ENCODE data around the gene TRIM65. TPM values are rescaled to one million over a fixed set of nuclear protein-coding genes. Genes with fewer than 3 reads are reported as not detected.

The TRIM65 gene
- total and polyA plus RNA-seq, 2 of the 13 experiments (the other 11 are each of a cell fraction or from before 2014, with no cell fraction given) = 10.3 to 22.4 TPM

DNA sequence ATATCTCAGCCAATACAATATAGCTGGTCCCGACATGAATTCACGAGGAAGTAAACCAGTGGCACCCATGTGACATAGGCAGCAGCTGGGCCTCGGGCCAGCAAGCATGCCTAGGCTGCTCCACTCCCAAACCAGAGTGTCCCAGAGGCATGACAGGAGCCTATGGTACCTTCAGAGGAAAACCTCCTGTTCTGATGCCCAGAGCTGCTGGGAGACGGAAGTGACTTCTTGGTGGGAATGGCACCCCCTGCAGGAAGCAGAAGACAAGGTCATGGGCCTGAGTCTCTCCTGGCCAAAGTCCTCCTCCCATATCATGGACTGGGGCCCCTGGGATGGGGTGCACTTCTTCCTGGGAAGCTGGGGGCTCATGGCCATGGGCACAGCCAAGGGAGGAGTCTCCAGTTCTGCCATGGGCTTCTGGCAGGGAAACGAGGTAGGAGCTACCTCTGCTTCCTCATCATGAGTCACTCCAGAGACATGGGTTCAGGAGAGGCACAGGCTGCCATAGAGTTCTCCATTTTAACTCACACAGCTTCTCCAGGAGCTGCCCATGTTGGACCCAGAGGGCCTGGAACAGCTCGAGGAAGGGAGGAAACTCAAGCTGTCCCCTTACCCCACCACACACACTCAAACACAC lies 30.7 kb upstream of the TRIM65 start (continued):
- TF ChIP-seq, protein P1, sequence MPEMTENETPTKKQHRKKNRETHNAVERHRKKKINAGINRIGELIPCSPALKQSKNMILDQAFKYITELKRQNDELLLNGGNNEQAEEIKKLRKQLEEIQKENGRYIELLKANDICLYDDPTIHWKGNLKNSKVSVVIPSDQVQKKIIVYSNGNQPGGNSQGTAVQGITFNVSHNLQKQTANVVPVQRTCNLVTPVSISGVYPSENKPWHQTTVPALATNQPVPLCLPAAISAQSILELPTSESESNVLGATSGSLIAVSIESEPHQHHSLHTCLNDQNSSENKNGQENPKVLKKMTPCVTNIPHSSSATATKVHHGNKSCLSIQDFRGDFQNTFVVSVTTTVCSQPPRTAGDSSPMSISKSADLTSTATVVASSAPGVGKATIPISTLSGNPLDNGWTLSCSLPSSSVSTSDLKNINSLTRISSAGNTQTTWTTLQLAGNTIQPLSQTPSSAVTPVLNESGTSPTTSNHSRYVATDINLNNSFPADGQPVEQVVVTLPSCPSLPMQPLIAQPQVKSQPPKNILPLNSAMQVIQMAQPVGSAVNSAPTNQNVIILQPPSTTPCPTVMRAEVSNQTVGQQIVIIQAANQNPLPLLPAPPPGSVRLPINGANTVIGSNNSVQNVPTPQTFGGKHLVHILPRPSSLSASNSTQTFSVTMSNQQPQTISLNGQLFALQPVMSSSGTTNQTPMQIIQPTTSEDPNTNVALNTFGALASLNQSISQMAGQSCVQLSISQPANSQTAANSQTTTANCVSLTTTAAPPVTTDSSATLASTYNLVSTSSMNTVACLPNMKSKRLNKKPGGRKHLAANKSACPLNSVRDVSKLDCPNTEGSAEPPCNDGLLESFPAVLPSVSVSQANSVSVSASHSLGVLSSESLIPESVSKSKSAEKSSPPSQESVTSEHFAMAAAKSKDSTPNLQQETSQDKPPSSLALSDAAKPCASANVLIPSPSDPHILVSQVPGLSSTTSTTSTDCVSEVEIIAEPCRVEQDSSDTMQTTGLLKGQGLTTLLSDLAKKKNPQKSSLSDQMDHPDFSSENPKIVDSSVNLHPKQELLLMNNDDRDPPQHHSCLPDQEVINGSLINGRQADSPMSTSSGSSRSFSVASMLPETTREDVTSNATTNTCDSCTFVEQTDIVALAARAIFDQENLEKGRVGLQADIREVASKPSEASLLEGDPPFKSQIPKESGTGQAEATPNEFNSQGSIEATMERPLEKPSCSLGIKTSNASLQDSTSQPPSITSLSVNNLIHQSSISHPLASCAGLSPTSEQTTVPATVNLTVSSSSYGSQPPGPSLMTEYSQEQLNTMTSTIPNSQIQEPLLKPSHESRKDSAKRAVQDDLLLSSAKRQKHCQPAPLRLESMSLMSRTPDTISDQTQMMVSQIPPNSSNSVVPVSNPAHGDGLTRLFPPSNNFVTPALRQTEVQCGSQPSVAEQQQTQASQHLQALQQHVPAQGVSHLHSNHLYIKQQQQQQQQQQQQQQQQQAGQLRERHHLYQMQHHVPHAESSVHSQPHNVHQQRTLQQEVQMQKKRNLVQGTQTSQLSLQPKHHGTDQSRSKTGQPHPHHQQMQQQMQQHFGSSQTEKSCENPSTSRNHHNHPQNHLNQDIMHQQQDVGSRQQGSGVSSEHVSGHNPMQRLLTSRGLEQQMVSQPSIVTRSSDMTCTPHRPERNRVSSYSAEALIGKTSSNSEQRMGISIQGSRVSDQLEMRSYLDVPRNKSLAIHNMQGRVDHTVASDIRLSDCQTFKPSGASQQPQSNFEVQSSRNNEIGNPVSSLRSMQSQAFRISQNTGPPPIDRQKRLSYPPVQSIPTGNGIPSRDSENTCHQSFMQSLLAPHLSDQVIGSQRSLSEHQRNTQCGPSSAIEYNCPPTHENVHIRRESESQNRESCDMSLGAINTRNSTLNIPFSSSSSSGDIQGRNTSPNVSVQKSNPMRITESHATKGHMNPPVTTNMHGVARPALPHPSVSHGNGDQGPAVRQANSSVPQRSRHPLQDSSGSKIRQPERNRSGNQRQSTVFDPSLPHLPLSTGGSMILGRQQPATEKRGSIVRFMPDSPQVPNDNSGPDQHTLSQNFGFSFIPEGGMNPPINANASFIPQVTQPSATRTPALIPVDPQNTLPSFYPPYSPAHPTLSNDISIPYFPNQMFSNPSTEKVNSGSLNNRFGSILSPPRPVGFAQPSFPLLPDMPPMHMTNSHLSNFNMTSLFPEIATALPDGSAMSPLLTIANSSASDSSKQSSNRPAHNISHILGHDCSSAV (CRISPR knock-in tag; IDR thresholded peaks at IDR 0.05; ENCODE audit: borderline replicate concordance) = no peak
- TF ChIP-seq, protein P2, sequence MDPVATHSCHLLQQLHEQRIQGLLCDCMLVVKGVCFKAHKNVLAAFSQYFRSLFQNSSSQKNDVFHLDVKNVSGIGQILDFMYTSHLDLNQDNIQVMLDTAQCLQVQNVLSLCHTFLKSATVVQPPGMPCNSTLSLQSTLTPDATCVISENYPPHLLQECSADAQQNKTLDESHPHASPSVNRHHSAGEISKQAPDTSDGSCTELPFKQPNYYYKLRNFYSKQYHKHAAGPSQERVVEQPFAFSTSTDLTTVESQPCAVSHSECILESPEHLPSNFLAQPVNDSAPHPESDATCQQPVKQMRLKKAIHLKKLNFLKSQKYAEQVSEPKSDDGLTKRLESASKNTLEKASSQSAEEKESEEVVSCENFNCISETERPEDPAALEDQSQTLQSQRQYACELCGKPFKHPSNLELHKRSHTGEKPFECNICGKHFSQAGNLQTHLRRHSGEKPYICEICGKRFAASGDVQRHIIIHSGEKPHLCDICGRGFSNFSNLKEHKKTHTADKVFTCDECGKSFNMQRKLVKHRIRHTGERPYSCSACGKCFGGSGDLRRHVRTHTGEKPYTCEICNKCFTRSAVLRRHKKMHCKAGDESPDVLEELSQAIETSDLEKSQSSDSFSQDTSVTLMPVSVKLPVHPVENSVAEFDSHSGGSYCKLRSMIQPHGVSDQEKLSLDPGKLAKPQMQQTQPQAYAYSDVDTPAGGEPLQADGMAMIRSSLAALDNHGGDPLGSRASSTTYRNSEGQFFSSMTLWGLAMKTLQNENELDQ (CRISPR knock-in tag; IDR thresholded peaks at IDR 0.05; ENCODE audit: borderline replicate concordance) = no peak
- TF ChIP-seq, protein P3, sequence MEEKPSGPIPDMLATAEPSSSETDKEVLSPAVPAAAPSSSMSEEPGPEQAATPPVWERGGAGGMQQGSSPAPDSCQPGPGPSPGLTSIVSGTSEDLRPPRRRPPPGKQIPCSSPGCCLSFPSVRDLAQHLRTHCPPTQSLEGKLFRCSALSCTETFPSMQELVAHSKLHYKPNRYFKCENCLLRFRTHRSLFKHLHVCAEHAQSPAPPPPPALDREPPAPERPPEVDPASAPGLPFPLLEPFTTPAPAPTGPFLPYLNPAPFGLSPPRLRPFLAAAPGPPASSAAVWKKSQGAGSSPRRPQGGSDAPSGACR (CRISPR knock-in tag; IDR thresholded peaks at IDR 0.05) = no peak
- TF ChIP-seq ZNF468 (CRISPR knock-in tag; IDR thresholded peaks at IDR 0.05) = no peak
- no peak for TF ChIP-seq HNRNPUL1 (IDR thresholded peaks at IDR 0.05; ENCODE audit: low read depth, low read length)
- TF ChIP-seq, protein P4, sequence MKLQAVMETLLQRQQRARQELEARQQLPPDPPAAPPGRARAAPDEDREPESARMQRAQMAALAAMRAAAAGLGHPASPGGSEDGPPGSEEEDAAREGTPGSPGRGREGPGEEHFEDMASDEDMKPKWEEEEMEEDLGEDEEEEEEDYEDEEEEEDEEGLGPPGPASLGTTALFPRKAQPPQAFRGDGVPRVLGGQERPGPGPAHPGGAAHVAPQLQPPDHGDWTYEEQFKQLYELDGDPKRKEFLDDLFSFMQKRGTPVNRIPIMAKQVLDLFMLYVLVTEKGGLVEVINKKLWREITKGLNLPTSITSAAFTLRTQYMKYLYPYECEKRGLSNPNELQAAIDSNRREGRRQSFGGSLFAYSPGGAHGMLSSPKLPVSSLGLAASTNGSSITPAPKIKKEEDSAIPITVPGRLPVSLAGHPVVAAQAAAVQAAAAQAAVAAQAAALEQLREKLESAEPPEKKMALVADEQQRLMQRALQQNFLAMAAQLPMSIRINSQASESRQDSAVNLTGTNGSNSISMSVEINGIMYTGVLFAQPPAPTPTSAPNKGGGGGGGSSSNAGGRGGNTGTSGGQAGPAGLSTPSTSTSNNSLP (IDR thresholded peaks at IDR 0.05; ENCODE audit: low read depth, low read length) = no peak
- TF ChIP-seq CHD4 (IDR thresholded peaks at IDR 0.05; ENCODE audit: borderline replicate concordance, low read length) = no peak
- TF ChIP-seq SMARCC2 (IDR thresholded peaks at IDR 0.05) = no peak
- no peak for TF ChIP-seq ZNF816 (CRISPR knock-in tag; IDR thresholded peaks at IDR 0.05; ENCODE audit: borderline replicate concordance)
- no peak for TF ChIP-seq ZNF674 (CRISPR knock-in tag; IDR thresholded peaks at IDR 0.05; ENCODE audit: low read depth)
- TF ChIP-seq, protein P5, sequence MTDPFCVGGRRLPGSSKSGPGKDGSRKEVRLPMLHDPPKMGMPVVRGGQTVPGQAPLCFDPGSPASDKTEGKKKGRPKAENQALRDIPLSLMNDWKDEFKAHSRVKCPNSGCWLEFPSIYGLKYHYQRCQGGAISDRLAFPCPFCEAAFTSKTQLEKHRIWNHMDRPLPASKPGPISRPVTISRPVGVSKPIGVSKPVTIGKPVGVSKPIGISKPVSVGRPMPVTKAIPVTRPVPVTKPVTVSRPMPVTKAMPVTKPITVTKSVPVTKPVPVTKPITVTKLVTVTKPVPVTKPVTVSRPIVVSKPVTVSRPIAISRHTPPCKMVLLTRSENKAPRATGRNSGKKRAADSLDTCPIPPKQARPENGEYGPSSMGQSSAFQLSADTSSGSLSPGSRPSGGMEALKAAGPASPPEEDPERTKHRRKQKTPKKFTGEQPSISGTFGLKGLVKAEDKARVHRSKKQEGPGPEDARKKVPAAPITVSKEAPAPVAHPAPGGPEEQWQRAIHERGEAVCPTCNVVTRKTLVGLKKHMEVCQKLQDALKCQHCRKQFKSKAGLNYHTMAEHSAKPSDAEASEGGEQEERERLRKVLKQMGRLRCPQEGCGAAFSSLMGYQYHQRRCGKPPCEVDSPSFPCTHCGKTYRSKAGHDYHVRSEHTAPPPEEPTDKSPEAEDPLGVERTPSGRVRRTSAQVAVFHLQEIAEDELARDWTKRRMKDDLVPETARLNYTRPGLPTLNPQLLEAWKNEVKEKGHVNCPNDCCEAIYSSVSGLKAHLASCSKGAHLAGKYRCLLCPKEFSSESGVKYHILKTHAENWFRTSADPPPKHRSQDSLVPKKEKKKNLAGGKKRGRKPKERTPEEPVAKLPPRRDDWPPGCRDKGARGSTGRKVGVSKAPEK (CRISPR knock-in tag; IDR thresholded peaks at IDR 0.05; ENCODE audit: borderline replicate concordance) = no peak
- TF ChIP-seq HDAC6 (IDR thresholded peaks at IDR 0.05; ENCODE audit: low read depth, low read length) = no peak

All from HepG2 (cell line).